Liver (tissue), 9 donors: ENCODE results near the gene OSBPL10. TPM values are rescaled to one million over a fixed set of nuclear protein-coding genes. Genes with fewer than 3 reads are reported as not detected.

Experiments
- DNase-seq: peaks from one replicate; pipeline ENCODE4 v3.0.0-alpha.2; 2017; ENCODE audit warnings: low spot score
- H3K27ac ChIP-seq, 2 donors: one replicate each; pipeline ENCODE4 v1.7.0; 2013; ENCODE audit warnings: inconsistent platforms in 2 of 2, low read length in 2 of 2, control low read depth in 1 of 2, low read depth in 1 of 2, mild to moderate bottlenecking in 1 of 2
- H3K27me3 ChIP-seq, 4 donors: one replicate each; pipeline versions ENCODE4 v1.6.1 to v1.7.0; 2013; ENCODE audit warnings: low read length in 3 of 4, inconsistent platforms in 1 of 4, mild to moderate bottlenecking in 1 of 4, moderate library complexity in 1 of 4; ENCODE audit not compliant: control insufficient read depth in 4 of 4, insufficient read depth in 4 of 4
- H3K36me3 ChIP-seq, 4 donors: one replicate each; pipeline versions ENCODE4 v1.6.1 to v1.7.0; 2013; ENCODE audit warnings: low read length in 3 of 4, mild to moderate bottlenecking in 3 of 4, low read depth in 1 of 4, moderate library complexity in 1 of 4; ENCODE audit not compliant: control insufficient read depth in 4 of 4, insufficient read depth in 3 of 4
- H3K4me1 ChIP-seq, 4 donors: one replicate each; pipeline versions ENCODE4 v1.6.1 to v1.7.0; 2013; ENCODE audit warnings: low read length in 3 of 4, mild to moderate bottlenecking in 3 of 4, moderate library complexity in 1 of 4; ENCODE audit not compliant: control insufficient read depth in 4 of 4, insufficient read depth in 4 of 4
- H3K4me3 ChIP-seq, 3 donors: one replicate each; pipeline versions ENCODE4 v1.6.1 to v1.7.0; 2013; ENCODE audit warnings: low read length in 3 of 3, control low read depth in 1 of 3, low read depth in 1 of 3, mild to moderate bottlenecking in 1 of 3
- H3K9ac ChIP-seq, 2 donors: one replicate each; pipeline ENCODE4 v1.7.0; 2013; ENCODE audit warnings: low read length in 2 of 2, mild to moderate bottlenecking in 2 of 2, moderate library complexity in 2 of 2, control low read depth in 1 of 2, low read depth in 1 of 2
- H3K9me3 ChIP-seq, 4 donors: one replicate each; pipeline versions ENCODE4 v1.6.1 to v1.7.0; 2013; ENCODE audit warnings: low read length in 3 of 4; ENCODE audit not compliant: control insufficient read depth in 4 of 4
- CTCF ChIP-seq: fragments of 150-350 bp; IDR thresholded peaks from 2 replicates; pipeline ENCODE4 v1.5.1; 2017; ENCODE audit warnings: improper control_type of control experiment, low read depth, low read length; ENCODE audit not compliant: missing input control
- EGR1 ChIP-seq, 2 donors: IDR thresholded peaks; 2 replicates each; pipeline ENCODE4 v1.6.1; 2016 to 2018; ENCODE audit warnings: antibody characterized with exemption in 2 of 2, low read depth in 2 of 2
- FOXA1 ChIP-seq: IDR thresholded peaks from 2 replicates; pipeline ENCODE4 v1.6.1; 2016; ENCODE audit warnings: antibody characterized with exemption
- FOXA2 ChIP-seq: IDR thresholded peaks from 2 replicates; pipeline ENCODE4 v1.6.1; 2016; ENCODE audit warnings: antibody characterized with exemption
- GABPA ChIP-seq, 2 donors: IDR thresholded peaks in 1 of 2; conservative IDR thresholded peaks in 1 of 2; 2 replicates each; pipeline ENCODE4 v1.6.1; 2016; ENCODE audit warnings: antibody characterized with exemption in 2 of 2, mild to moderate bottlenecking in 1 of 2, moderate library complexity in 1 of 2
- HNF4A ChIP-seq, 2 donors: conservative IDR thresholded peaks; 2 replicates each; pipeline ENCODE4 v1.6.1; 2016; ENCODE audit warnings: antibody characterized with exemption in 2 of 2, mild to moderate bottlenecking in 2 of 2
- HNF4G ChIP-seq: IDR thresholded peaks from 2 replicates; pipeline ENCODE4 v1.6.1; 2016; ENCODE audit warnings: antibody characterized with exemption
- JUND ChIP-seq, 2 donors: IDR thresholded peaks; 2 replicates each; pipeline ENCODE4 v1.6.1; 2016; ENCODE audit warnings: antibody characterized with exemption in 2 of 2
- MAX ChIP-seq: IDR thresholded peaks from 2 replicates; pipeline ENCODE4 v1.6.1; 2016; ENCODE audit warnings: antibody characterized with exemption
- NR2F2 ChIP-seq: IDR thresholded peaks from 2 replicates; pipeline ENCODE4 v1.6.1; 2016; ENCODE audit warnings: antibody characterized with exemption
- RAD21 ChIP-seq, 2 donors: IDR thresholded peaks; 2 replicates each; pipeline ENCODE4 v1.6.1; 2016; ENCODE audit warnings: antibody characterized with exemption in 2 of 2, mild to moderate bottlenecking in 2 of 2
- RXRA ChIP-seq, 2 donors: IDR thresholded peaks; 2 replicates each; pipeline ENCODE4 v1.6.1; 2017 to 2018; ENCODE audit warnings: antibody characterized with exemption in 2 of 2, mild to moderate bottlenecking in 1 of 2
- SP1 ChIP-seq: IDR thresholded peaks from 2 replicates; pipeline ENCODE4 v1.6.1; 2018; ENCODE audit warnings: antibody characterized with exemption, mild to moderate bottlenecking
- TAF1 ChIP-seq: conservative IDR thresholded peaks from 2 replicates; pipeline ENCODE4 v1.6.1; 2016; ENCODE audit warnings: antibody characterized with exemption, mild to moderate bottlenecking
- YY1 ChIP-seq: IDR thresholded peaks from 2 replicates; pipeline ENCODE4 v1.6.1; 2016; ENCODE audit warnings: antibody characterized with exemption, mild to moderate bottlenecking
- ZBTB33 ChIP-seq: IDR thresholded peaks from 2 replicates; pipeline ENCODE4 v1.6.1; 2016; ENCODE audit warnings: antibody characterized with exemption
- WGBS: extraction: QIAGEN DNeasy Blood & Tissue Kit; methylation state at CpG from one replicate; pipeline ENCODE4 v1.1.7; 2013; 5-methylcytosine and 5-hydroxymethylcytosine counted together
- polyA plus RNA-seq, 2 donors: library from polyadenylated mRNA; stranded (reverse) in 1 of 2; unstranded in 1 of 2; fragments of 200-250 nt in 1 of 2; fragments of >200 nt in 1 of 2; fragmentation: Nextera tagmentation in 1 of 2; extraction: Ambion mirVana in 1 of 2; gene quantifications; one replicate each; pipeline versions ENCODE4 v1.2.1 to v1.2.3, GENCODE V29; 2013 to 2015
- total RNA-seq, 2 donors: library from RNA; depleted of rRNA; stranded (reverse); fragments of >200 nt; gene quantifications; one replicate each; pipeline ENCODE4 v1.2.3, GENCODE V29; 2014
- TF ChIP-seq, protein P1 (sequence below): IDR thresholded peaks from 2 replicates; pipeline ENCODE4 v1.6.1; 2016; ENCODE audit warnings: antibody characterized with exemption, mild to moderate bottlenecking
- TF ChIP-seq, protein P2 (sequence below): IDR thresholded peaks from 2 replicates; pipeline ENCODE4 v1.6.1; 2016; ENCODE audit warnings: antibody characterized with exemption
- donor health status: healthy.
- donor health status: healthy.
- donor health status: healthy.
- donor health status: healthy.
- donor health status: healthy.

OSBPL10 gene
- total and polyA plus RNA-seq, 4 donors: 0.75 to 4.0 (median 1.7) TPM

DNA sequence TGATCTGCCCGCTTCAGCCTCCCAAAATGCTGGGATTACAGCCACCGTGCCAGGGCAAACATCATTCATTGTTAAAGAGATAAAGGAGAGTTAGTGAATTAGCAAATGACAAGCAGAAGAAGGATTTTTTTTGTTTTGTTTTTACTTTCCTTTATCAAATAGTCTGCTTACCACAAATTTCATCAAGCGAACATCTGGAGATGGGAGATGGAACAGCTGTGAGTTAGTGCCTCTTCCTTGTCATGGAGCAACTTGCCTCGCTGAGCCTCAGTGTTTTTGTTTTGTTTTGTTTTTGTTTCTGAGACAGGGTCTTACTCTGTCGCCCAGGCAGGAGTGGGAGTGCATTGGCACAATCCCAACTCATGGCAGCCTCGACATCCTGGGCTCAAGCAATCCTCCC, 16.4 kb upstream of the OSBPL10 start:
- no peak for DNase-seq
- peaks cover 0 to 5% (median 0%) of the 10 kb centered on the region in 4 donors for H3K9me3 ChIP-seq
- H3K27me3 ChIP-seq: peaks cover 0 to 8% (median 3%) of the 10 kb centered on the region in 4 donors
- 74% methylated on average over 6 of the region's 6 CpGs for whole genome bisulfite sequencing
- H3K36me3 ChIP-seq: no peaks in the 10 kb centered on the region
- no peak overlapping the region for H3K4me3 ChIP-seq
- H3K4me1 ChIP-seq: no peaks in the 10 kb centered on the region
- TF ChIP-seq EGR1 (IDR thresholded peaks at IDR 0.05; ENCODE audit: low read depth in 2 of 2) (no peak), GABPA (IDR thresholded peaks at IDR 0.05 in 1 of 2, conservative IDR thresholded peaks at IDR 0.05 in 1 of 2) (no peak), HNF4G (no peak), RXRA (IDR thresholded peaks at IDR 0.05) (no peak), TAF1 (no peak), FOXA1 (no peak), HNF4A (conservative IDR thresholded peaks at IDR 0.05) (no peak), MAX (no peak), FOXA2 (no peak), ZBTB33 (no peak), NR2F2 (no peak), SP1 (no peak), YY1 (no peak), RAD21 (IDR thresholded peaks at IDR 0.05) (no peak), JUND (IDR thresholded peaks at IDR 0.05) (no peak), CTCF (no peak)
- TF ChIP-seq, protein P1, sequence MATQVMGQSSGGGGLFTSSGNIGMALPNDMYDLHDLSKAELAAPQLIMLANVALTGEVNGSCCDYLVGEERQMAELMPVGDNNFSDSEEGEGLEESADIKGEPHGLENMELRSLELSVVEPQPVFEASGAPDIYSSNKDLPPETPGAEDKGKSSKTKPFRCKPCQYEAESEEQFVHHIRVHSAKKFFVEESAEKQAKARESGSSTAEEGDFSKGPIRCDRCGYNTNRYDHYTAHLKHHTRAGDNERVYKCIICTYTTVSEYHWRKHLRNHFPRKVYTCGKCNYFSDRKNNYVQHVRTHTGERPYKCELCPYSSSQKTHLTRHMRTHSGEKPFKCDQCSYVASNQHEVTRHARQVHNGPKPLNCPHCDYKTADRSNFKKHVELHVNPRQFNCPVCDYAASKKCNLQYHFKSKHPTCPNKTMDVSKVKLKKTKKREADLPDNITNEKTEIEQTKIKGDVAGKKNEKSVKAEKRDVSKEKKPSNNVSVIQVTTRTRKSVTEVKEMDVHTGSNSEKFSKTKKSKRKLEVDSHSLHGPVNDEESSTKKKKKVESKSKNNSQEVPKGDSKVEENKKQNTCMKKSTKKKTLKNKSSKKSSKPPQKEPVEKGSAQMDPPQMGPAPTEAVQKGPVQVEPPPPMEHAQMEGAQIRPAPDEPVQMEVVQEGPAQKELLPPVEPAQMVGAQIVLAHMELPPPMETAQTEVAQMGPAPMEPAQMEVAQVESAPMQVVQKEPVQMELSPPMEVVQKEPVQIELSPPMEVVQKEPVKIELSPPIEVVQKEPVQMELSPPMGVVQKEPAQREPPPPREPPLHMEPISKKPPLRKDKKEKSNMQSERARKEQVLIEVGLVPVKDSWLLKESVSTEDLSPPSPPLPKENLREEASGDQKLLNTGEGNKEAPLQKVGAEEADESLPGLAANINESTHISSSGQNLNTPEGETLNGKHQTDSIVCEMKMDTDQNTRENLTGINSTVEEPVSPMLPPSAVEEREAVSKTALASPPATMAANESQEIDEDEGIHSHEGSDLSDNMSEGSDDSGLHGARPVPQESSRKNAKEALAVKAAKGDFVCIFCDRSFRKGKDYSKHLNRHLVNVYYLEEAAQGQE: no peak
- TF ChIP-seq, protein P2, sequence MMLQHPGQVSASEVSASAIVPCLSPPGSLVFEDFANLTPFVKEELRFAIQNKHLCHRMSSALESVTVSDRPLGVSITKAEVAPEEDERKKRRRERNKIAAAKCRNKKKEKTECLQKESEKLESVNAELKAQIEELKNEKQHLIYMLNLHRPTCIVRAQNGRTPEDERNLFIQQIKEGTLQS: no peak
- no peak overlapping the region for H3K27ac ChIP-seq
- no peak overlapping the region for H3K9ac ChIP-seq
